Measurements from ENCODE around the gene BCL7A. TPM values are rescaled to one million over a fixed set of nuclear protein-coding genes. Genes with fewer than 3 reads are reported as not detected.

The BCL7A gene
- total and polyA plus RNA-seq, 11 donors = 4.0 to 22.1 (median 14.3) TPM

DNA sequence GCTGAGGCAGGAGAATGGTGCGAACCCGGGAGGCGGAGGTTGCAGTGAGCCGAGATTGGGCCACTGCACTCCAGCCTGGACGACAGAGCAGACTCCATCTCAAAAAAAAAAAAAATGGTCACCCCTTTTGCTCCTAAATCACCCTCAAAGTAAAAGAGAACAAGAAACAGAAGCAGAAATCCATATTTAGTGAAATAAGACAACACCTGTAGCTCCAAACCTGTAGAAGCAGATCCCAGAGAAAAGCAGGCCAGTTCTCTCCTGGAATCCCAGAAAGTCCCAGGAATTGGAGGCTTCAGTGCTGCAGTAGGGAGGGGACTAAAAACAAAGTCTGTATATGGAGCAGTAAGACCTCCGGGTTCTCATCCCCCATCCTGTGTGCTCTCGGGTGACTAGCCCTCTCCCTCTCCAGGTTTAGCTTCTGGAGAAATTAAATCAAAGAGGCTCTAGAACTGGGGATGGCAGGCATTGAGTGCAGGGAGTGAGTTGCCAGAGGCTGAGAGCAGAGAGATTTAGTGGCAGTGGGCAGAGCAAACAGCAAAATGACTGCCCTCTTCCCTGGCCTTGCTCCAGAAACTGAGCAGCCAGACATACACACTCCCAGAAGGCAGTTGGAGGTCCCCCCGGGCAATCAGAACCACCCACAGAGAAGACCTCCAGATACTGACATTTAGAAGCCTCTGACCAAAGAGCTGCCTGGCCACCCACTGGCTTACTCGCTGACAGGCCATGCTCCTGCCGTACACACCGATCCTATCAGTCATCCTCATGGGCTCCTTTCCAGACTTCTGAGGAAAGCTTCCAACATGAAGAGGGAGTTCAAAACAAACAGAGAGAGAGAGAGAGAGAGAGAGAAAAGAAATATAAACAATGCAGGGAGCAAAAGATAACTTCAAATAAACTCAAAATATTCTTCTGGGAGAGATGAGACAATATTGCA is 50.6 kb downstream of the BCL7A start:
- DNase-seq = peak in 4 of 5 donors; percentile 55 to 81 (median 66)
- no peak overlapping the region for H3K4me3 ChIP-seq
- TF ChIP-seq, protein P1, sequence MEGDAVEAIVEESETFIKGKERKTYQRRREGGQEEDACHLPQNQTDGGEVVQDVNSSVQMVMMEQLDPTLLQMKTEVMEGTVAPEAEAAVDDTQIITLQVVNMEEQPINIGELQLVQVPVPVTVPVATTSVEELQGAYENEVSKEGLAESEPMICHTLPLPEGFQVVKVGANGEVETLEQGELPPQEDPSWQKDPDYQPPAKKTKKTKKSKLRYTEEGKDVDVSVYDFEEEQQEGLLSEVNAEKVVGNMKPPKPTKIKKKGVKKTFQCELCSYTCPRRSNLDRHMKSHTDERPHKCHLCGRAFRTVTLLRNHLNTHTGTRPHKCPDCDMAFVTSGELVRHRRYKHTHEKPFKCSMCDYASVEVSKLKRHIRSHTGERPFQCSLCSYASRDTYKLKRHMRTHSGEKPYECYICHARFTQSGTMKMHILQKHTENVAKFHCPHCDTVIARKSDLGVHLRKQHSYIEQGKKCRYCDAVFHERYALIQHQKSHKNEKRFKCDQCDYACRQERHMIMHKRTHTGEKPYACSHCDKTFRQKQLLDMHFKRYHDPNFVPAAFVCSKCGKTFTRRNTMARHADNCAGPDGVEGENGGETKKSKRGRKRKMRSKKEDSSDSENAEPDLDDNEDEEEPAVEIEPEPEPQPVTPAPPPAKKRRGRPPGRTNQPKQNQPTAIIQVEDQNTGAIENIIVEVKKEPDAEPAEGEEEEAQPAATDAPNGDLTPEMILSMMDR (IDR thresholded peaks at IDR 0.05) = no peak
- TF ChIP-seq POLR2A (IDR thresholded peaks at IDR 0.05) = no peak

DNA sequence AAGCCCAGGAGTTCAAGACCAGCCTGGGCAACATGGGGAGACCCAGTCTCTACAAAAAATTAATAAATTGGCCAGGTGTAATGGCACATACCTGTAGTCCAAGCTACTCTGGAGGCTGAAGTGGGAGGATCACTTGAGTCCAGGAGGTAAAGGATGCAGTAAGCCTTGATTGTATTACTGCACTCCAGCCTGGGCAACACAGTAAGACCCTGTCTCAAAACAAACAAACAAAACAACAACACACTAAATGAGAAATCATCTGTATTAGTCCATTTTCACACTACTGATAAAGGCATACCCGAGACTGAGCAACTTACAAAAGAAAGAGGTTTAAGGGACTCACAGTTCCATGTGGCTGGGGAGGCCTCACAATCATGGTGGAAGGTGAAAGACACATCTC is 52.1 kb downstream of the BCL7A start:
- Histone ChIP-seq H3K36me3 (no peaks in the 10 kb centered on the region), H3K4me1 (peaks cover 0 to 28% (median 16%) of the 10 kb centered on the region in 12 donors), H3K4me3 (no peak overlapping the region), H3K27ac (peak overlapping the region in 1 of 12 donors; percentile 79), H3K27me3 (no peaks in the 10 kb centered on the region), H3K9me3 (no peaks in the 10 kb centered on the region)
- TF ChIP-seq POLR2A (IDR thresholded peaks at IDR 0.05) = no peak
- TF ChIP-seq, protein P1 (IDR thresholded peaks at IDR 0.05) = no peak
- ATAC-seq (no peak), DNase-seq (no peak)
- intact Hi-C loops (cut with DNase I) = loop anchor here in 1 of 10 donors (5.0 kb wide), 1 partner anchor 33 kb away; no protein-coding TSS in a partner anchor
- 90 to 100% (median 98%) methylated on average over 1 of the region's 1 CpG for WGBS, 4 donors

More for the DNA sequence above, 50.6 kb downstream of the BCL7A start:
- 45 to 54% (median 51%) methylated on average over 11 of the region's 11 CpGs for WGBS, 4 donors
- Histone ChIP-seq H3K36me3 (no peaks in the 10 kb centered on the region), H3K4me1 (peaks cover 0 to 25% (median 15%) of the 10 kb centered on the region in 12 donors), H3K9me3 (no peaks in the 10 kb centered on the region), H3K27ac (peak overlapping the region in 10 of 12 donors; percentile 50 to 79 (median 64)), H3K27me3 (no peaks in the 10 kb centered on the region)
- intact Hi-C loops (cut with DNase I) = loop anchor here in 1 of 10 donors (5.0 kb wide), 1 partner anchor 35 kb away; no protein-coding TSS in a partner anchor
- peak; percentile 79 to 93 (median 89) for ATAC-seq

DNA sequence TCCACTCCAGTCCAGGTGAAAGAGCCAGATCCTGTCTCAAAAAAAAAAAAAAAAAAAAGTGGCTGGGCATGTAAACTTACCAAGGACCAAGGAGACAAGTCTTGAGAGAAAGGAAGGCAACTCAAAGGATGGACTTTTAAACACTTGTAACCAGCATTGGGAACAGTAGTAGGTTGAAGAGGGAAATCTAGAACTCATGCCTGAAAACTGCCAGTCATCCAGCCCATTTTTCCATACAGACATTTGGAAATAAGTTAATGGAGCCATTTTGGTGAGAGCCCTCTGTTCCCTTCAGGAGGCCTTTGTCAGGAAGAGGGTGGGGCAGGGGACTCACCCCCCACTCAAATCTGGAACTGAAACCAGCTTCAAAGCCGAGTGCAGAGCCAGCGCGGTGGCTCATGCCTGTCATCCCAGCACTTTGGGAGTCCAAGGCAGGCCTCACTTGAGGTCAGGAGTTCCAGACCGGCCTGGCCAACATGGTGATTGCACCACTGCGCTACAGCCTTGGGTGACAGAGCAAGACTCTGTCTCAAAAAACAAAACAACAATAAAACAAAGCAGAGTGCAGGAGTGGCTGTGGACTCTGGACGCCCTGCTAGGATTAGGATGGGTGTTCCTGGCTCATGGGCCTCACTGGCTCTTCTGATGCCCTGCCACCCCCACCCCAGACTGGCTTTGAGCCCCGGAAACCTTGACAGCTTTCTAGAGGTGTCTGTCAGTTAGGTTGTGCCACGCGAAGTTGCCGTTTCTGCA is 55.2 kb downstream of the BCL7A start:
- no peaks in the 10 kb centered on the region for H3K27me3 ChIP-seq
- H3K36me3 ChIP-seq = no peaks in the 10 kb centered on the region
- DNase-seq (peak in 1 of 5 donors; percentile 34), ATAC-seq (no peak)
- H3K4me3 ChIP-seq = no peak overlapping the region
- TF ChIP-seq POLR2A (IDR thresholded peaks at IDR 0.05) = no peak
- TF ChIP-seq, protein P1 (IDR thresholded peaks at IDR 0.05) = no peak
- intact Hi-C loops (cut with DNase I) = loop anchor here in 1 of 10 donors (5.0 kb wide), 1 partner anchor 40 kb away; no protein-coding TSS in a partner anchor
- 89 to 95% (median 94%) methylated on average over 10 of the region's 10 CpGs for WGBS, 4 donors
- H3K4me1 ChIP-seq = peaks cover 0 to 53% (median 32%) of the 10 kb centered on the region in 12 donors
- no peaks in the 10 kb centered on the region for H3K9me3 ChIP-seq
- peak overlapping the region in 1 of 12 donors; percentile 91 for H3K27ac ChIP-seq

All from heart left ventricle (tissue), 16 donors.